HG03175 (cell line): ENCODE data around the gene PCNX2.
"Not testable (repeated sequence)": the region's sequence is repeated elsewhere in the genome, so short reads cannot be mapped to it uniquely, and the experiment has no call there.

Experiments used
- ATAC-seq: cut with Tn5 transposase; IDR thresholded peaks from one replicate; pipeline ENCODE4 v1.9.1; 2021; ENCODE audit warnings: mild to moderate bottlenecking, moderate library complexity; ENCODE audit not compliant: unreplicated experiment

PCNX2 gene

GRCh38 chr1:233113009-233113879 lies 182.3 kb downstream of the PCNX2 start:
- peak; percentile 73 for ATAC-seq

- ATAC-seq: no peak
Observed at GRCh38 chr1:233112186-233113008, 183.1 kb downstream of the PCNX2 start.

GRCh38 chr1:233111731-233112130 lies 183.8 kb downstream of the PCNX2 start:
- no peak for ATAC-seq

GRCh38 chr1:233109096-233109495 lies 186.4 kb downstream of the PCNX2 start:
- ATAC-seq: no peak

- ATAC-seq: not testable (repeated sequence)
Observed at GRCh38 chr1:233107716-233108130, 187.8 kb downstream of the PCNX2 start.

GRCh38 chr1:233107130-233107660 lies 188.3 kb downstream of the PCNX2 start:
- ATAC-seq: no peak

- no peak for ATAC-seq
Observed at GRCh38 chr1:233105225-233105624, 190.3 kb downstream of the PCNX2 start.

GRCh38 chr1:233102341-233102740 lies 193.2 kb downstream of the PCNX2 start:
- ATAC-seq: no peak

GRCh38 chr1:233097959-233098580 lies 197.5 kb downstream of the PCNX2 start:
- no peak for ATAC-seq

GRCh38 chr1:233097546-233097945 lies 198.0 kb downstream of the PCNX2 start:
- ATAC-seq: no peak

- ATAC-seq: no peak
Observed at GRCh38 chr1:233094691-233095090, 200.8 kb downstream of the PCNX2 start.

GRCh38 chr1:233094269-233094668 lies 201.3 kb downstream of the PCNX2 start:
- ATAC-seq: no peak

GRCh38 chr1:233090746-233091494 lies 204.6 kb downstream of the PCNX2 start:
- ATAC-seq: no peak

GRCh38 chr1:233089251-233089650 lies 206.3 kb downstream of the PCNX2 start:
- ATAC-seq: no peak

- no peak for ATAC-seq
Observed at GRCh38 chr1:233088613-233089012, 206.9 kb downstream of the PCNX2 start.

GRCh38 chr1:233086961-233087881 lies 208.3 kb downstream of the PCNX2 start:
- ATAC-seq: no peak

- no peak for ATAC-seq
Observed at GRCh38 chr1:233085566-233085965, 210.0 kb downstream of the PCNX2 start.

GRCh38 chr1:233082778-233083550 lies 212.6 kb downstream of the PCNX2 start:
- peak; percentile 45 for ATAC-seq

- ATAC-seq: no peak
Observed at GRCh38 chr1:233081735-233082134, 213.8 kb downstream of the PCNX2 start.
